Heart left ventricle (tissue), 16 donors: ENCODE data around the gene ARSI. TPM values are rescaled to one million over a fixed set of nuclear protein-coding genes. Genes with fewer than 3 reads are reported as not detected.
A peak's percentile ranks its signal among the peaks of the same experiment; 100 is the strongest.

Source experiments
- ATAC-seq, 4 donors: fragments of 200-7000 bp; cut with Tn5 transposase; one replicate each; pipeline ENCODE4 v1.9.1; 2020 to 2022; ENCODE audit warnings: moderate library complexity in 4 of 4, mild to moderate bottlenecking in 3 of 4, moderate number of reproducible peaks in 1 of 4
- DNase-seq, 5 donors: peaks; one replicate each; pipeline ENCODE4 v3.0.0-alpha.2; 2020
- H3K27ac ChIP-seq, 12 donors: fragments of 200-600 bp; sonication (generic) in 4 of 12; one replicate each; pipeline versions ENCODE4 v1.5.0 to v1.8.0; 2016 to 2022; ENCODE audit warnings: mild to moderate bottlenecking in 2 of 12
- H3K27me3 ChIP-seq, 9 donors: fragments of 200-600 bp; sonication (generic) in 2 of 9; one replicate each; pipeline versions ENCODE4 v1.5.1 to v1.8.0; 2016 to 2022; ENCODE audit warnings: mild to moderate bottlenecking in 3 of 9
- H3K36me3 ChIP-seq, 9 donors: fragments of 200-600 bp; sonication (generic) in 2 of 9; one replicate each; pipeline versions ENCODE4 v1.5.0 to v1.8.0; 2018 to 2022; ENCODE audit warnings: mild to moderate bottlenecking in 2 of 9
- H3K4me1 ChIP-seq, 12 donors: fragments of 200-600 bp; sonication (generic) in 4 of 12; one replicate each; pipeline versions ENCODE4 v1.5.0 to v1.8.0; 2016 to 2022; ENCODE audit warnings: mild to moderate bottlenecking in 3 of 12
- H3K4me3 ChIP-seq, 12 donors: fragments of 200-600 bp; sonication (generic) in 4 of 12; one replicate each; pipeline versions ENCODE4 v1.5.0 to v1.8.0; 2017 to 2022; ENCODE audit warnings: mild to moderate bottlenecking in 9 of 12, moderate library complexity in 4 of 12
- H3K9me3 ChIP-seq, 12 donors: fragments of 200-600 bp; sonication (generic) in 4 of 12; one replicate each; pipeline versions ENCODE4 v1.5.0 to v1.8.0; 2016 to 2022; ENCODE audit warnings: mild to moderate bottlenecking in 1 of 12
- POLR2A ChIP-seq, 2 donors: fragments of 450-650 bp; IDR thresholded peaks; one replicate each; pipeline ENCODE4 v1.6.1; 2017; ENCODE audit warnings: antibody characterized with exemption in 2 of 2, mild to moderate bottlenecking in 2 of 2, moderate library complexity in 2 of 2
- WGBS, 4 donors: extraction: QIAGEN DNeasy Blood & Tissue Kit in 2 of 4; methylation state at CpG; one replicate each; pipeline versions ENCODE4 v1.1.5 to v1.1.7; 2013 to 2018; 5-methylcytosine and 5-hydroxymethylcytosine counted together
- intact Hi-C, 10 donors: fragments of 100-400 bp; cut with DNase I; formaldehyde crosslinking; loops; one replicate each; pipeline versions ENCODE4 v1.11.1 to v1.14.2; 2022
- polyA plus RNA-seq, 2 donors: library from polyadenylated mRNA; stranded (reverse); fragments of 200-250 nt; gene quantifications; one replicate each; pipeline ENCODE4 v1.2.3, GENCODE V29; 2013
- total RNA-seq, 9 donors: library from RNA; depleted of rRNA in 2 of 9; stranded (reverse); fragments of >200 nt in 2 of 9; fragmentation: NEBNext Ultra II Directional in 3 of 9; extraction: Animal tissue kit (Norgen Biotek cat#: 25700) in 3 of 9; gene quantifications; one replicate each; pipeline versions ENCODE4 v1.1.0 to v1.2.4, GENCODE V29; 2016 to 2023
- TF ChIP-seq, protein P1 (sequence below), 12 donors: fragments of 200-600 bp; sonication (generic) in 4 of 12; IDR thresholded peaks; one replicate each; pipeline versions ENCODE4 v1.5.0 to v1.8.0; 2018 to 2022; ENCODE audit warnings: antibody characterized with exemption in 12 of 12, mild to moderate bottlenecking in 5 of 12
- donor health status: ischemic (EF 13 %, LVEDD 7.1; RV severe dilation, severe dysfunction).
- donor health status: healthy with polysubstance abuse.
- donor health status: DM: no; HTN: yes; CAD: no.
- donor health status: DM: no; HTN: no; CAD: no.
- donor health status: ischemic (EF 25% LVEDD 6.9; RV normal size, moderate dysfunction).
- donor health status: ischemic (EF 25% LVEDD 5.7; RV mildly dilated, moderate dysfunction).
- donor health status: healthy.
- donor health status: DM: yes; HTN: yes; CAD: no.
- donor health status: ischemic (EF 35%, LVEDD 5.7; RV mildly dilated, moderate dysfunction).
- donor health status: nonischemic (EF 11% LVEDD 7.7; RV severe dilation, severe dysfunction).
- donor health status: DM: yes; HTN: yes; CAD: no.
- donor health status: PGD.
- donor health status: ischemic (EF 29% LVEDD 5.4; RV normal size, mild dysfunction).
- donor health status: nonischemic (EF 23%, LVEDD 6.1; RV moderate dilation, normal function).

ARSI gene
- total and polyA plus RNA-seq, 11 donors, result 0.12 to 0.95 (median 0.42) TPM; not detected in 3

DNA sequence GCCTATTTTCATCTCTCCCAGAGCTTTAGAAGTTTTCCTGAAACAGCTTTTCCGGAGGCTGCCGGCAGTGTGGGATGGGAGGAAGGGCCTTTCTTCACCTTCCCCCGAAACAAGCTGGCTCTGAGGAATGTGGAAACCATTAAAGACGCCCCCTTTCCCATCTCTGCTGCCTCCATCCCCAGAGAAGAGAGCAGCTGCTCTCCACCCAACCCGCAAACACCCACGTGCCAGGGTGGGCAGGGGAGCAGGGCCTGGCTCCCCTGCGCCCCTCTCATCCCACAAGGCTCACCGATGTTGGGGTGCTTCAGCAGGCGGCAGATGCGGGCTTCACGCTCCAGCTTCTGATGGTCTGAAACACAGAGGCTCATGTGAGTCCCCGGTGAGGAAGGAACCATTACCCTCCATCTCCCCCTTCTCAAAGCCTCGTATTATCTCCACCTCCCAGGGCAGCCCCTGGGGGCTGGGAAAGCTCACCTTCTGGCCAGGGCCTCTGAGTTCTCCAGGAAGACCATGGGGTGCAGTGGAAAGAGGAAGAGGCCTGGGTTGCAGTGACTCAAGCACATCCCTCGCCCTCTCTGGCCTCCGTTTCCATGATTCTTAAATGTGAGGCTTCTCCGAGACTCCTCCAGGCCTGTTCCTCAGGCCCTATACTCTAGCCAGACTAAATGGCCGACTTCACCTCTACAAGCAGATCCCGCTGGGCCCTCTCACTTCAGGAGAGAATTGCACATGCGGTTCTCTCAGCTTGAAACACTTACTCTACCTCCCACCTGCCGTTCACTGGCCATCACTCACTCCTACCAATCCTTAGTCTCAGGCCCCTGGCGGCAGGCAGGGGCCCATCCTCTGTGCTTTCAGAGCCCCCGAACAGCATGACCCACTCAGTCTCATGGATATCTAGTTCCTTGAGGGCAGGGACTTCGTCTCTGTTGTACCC is 37.8 kb downstream of the ARSI start:
- TF ChIP-seq, protein P1, sequence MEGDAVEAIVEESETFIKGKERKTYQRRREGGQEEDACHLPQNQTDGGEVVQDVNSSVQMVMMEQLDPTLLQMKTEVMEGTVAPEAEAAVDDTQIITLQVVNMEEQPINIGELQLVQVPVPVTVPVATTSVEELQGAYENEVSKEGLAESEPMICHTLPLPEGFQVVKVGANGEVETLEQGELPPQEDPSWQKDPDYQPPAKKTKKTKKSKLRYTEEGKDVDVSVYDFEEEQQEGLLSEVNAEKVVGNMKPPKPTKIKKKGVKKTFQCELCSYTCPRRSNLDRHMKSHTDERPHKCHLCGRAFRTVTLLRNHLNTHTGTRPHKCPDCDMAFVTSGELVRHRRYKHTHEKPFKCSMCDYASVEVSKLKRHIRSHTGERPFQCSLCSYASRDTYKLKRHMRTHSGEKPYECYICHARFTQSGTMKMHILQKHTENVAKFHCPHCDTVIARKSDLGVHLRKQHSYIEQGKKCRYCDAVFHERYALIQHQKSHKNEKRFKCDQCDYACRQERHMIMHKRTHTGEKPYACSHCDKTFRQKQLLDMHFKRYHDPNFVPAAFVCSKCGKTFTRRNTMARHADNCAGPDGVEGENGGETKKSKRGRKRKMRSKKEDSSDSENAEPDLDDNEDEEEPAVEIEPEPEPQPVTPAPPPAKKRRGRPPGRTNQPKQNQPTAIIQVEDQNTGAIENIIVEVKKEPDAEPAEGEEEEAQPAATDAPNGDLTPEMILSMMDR (IDR thresholded peaks at IDR 0.05), result no peak
- DNase-seq (peak in 1 of 5 donors; percentile 51), ATAC-seq (no peak)
- no peak overlapping the region for H3K4me3 ChIP-seq
- H3K9me3 ChIP-seq, result no peaks in the 10 kb centered on the region
- 88 to 93% (median 89%) methylated on average over 16 to 23 of the region's 23 CpGs for WGBS, 4 donors
- intact Hi-C loops, result loop anchor here in 2 of 10 donors (10.0 kb wide), 1 partner anchor 170 kb away; no protein-coding TSS in a partner anchor
- H3K4me1 ChIP-seq, result peaks cover 0 to 9% (median 3%) of the 10 kb centered on the region in 12 donors
- no peak overlapping the region for H3K27ac ChIP-seq
- H3K27me3 ChIP-seq, result no peaks in the 10 kb centered on the region
- no peaks in the 10 kb centered on the region for H3K36me3 ChIP-seq

DNA sequence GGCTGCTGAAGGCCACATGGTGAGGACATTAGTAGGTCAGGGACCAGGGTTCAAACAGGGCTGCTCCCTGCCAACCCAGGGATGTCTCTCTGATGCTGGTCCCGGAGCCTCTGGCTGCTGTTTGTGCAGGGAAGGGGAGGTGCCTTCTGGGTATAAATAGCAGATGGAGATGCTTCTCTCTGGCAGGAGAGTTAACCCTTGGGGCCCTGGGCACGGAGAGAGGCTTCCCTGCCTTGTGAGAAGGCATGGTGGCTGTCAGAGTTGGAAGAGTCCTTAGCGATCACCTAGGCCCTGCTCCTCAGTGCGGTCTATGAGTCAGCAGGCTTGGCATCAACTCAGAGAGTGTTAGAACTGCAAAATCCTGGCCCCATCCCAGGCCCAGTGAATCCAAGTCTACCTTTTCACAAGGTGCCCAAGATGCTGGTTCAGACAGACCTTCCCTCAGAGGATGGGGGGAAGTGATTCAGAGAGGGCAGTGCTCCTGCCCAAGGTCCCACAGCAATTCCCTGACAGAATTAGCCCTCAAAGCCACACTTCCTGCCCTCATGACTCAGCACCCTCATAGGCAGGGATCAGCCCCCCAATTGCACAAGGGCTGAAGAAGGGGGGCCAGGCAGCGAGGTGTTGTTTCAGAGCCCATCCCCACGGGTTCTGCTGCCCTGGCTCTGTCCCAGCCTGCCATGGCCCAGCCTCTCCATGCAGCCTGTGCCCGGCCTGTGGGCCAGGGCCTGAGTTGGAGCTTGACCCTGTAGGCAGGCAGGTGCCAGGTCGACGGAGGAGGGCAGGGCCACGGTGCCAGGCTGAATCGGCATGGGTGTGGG is 38.7 kb downstream of the ARSI start:
- intact Hi-C loops, result loop anchor here in 2 of 10 donors (10.0 kb wide), 1 partner anchor 171 kb away; no protein-coding TSS in a partner anchor
- H3K4me1 ChIP-seq, result peaks cover 0 to 9% (median 3%) of the 10 kb centered on the region in 12 donors
- no peak overlapping the region for H3K4me3 ChIP-seq
- H3K9me3 ChIP-seq, result no peaks in the 10 kb centered on the region
- no peaks in the 10 kb centered on the region for H3K36me3 ChIP-seq
- WGBS, 4 donors, result 56 to 78% (median 62%) methylated on average over 7 to 11 of the region's 11 CpGs
- H3K27me3 ChIP-seq, result no peaks in the 10 kb centered on the region
- no peak overlapping the region for H3K27ac ChIP-seq
- DNase-seq (peak in 2 of 5 donors; percentile 54 to 55), ATAC-seq (peak in 3 of 4 donors; percentile 62 to 78 (median 63))
- TF ChIP-seq, protein P1 (IDR thresholded peaks at IDR 0.05), result no peak
- no peak for TF ChIP-seq POLR2A (IDR thresholded peaks at IDR 0.05)

DNA sequence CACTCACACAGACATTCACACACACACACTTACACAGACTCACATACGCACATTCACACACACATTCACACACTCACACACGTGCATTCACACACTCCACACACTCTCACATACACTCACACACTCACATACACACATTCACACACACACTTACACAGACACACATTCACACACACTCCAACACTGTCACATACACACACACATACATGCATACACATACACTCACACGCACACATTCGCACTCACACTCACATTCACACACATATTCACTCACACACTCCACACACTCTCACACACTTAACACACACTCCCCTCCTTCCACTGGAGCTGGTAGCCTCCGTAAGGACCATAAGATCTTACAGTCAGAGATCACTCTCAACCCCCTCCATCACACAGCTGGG is 39.3 kb downstream of the ARSI start:
- Histone ChIP-seq H3K27ac (no peak overlapping the region), H3K36me3 (no peaks in the 10 kb centered on the region), H3K4me1 (peaks cover 0 to 9% (median 3%) of the 10 kb centered on the region in 12 donors), H3K9me3 (no peaks in the 10 kb centered on the region), H3K4me3 (no peak overlapping the region), H3K27me3 (no peaks in the 10 kb centered on the region)
- WGBS, 4 donors, result 71 to 79% (median 75%) methylated on average over 5 of the region's 5 CpGs
- intact Hi-C loops, result loop anchor here in 2 of 10 donors (10.0 kb wide), 1 partner anchor 171 kb away; no protein-coding TSS in a partner anchor
- DNase-seq (no peak), ATAC-seq (peak in 1 of 4 donors; percentile 6)
- TF ChIP-seq, protein P1 (IDR thresholded peaks at IDR 0.05), result no peak
- TF ChIP-seq POLR2A (IDR thresholded peaks at IDR 0.05), result no peak
